GM23338 (cell line): ENCODE measurements around the gene AFTPH. TPM values are rescaled to one million over a fixed set of nuclear protein-coding genes. Genes with fewer than 3 reads are reported as not detected.
A peak's percentile ranks its signal among the peaks of the same experiment; 100 is the strongest.

ENCODE experiments used
- ATAC-seq: fragments of 200-7000 bp; cut with Tn5 transposase; 3 replicates; pipeline ENCODE4 v1.9.1; 2020
- DNase-seq: peaks from one replicate; pipeline ENCODE4 v3.0.0-alpha.2; 2015; ENCODE audit warnings: low spot score
- H2AFZ ChIP-seq: fragments of 200-600 bp; sonication (generic); 2 replicates; pipeline ENCODE4 v1.8.0; 2016; ENCODE audit warnings: antibody characterized with exemption, mild to moderate bottlenecking, moderate library complexity
- H3F3A ChIP-seq: fragments of 200-600 bp; sonication (generic); replicated peaks from 2 replicates; pipeline ENCODE4 v1.8.0; 2017; ENCODE audit warnings: antibody characterized with exemption, mixed run types, low read depth
- H3K27ac ChIP-seq: fragments of 200-600 bp; sonication (generic); 2 replicates; pipeline ENCODE4 v1.6.1; 2016; ENCODE audit warnings: low read depth
- H3K27me3 ChIP-seq: fragments of 200-600 bp; sonication (generic); 2 replicates; pipeline ENCODE4 v1.8.0; 2016; ENCODE audit warnings: mild to moderate bottlenecking, mixed run types, moderate library complexity; ENCODE audit not compliant: insufficient read depth
- H3K36me3 ChIP-seq: fragments of 200-600 bp; sonication (generic); 2 replicates; pipeline ENCODE4 v1.8.0; 2016; ENCODE audit warnings: mild to moderate bottlenecking; ENCODE audit not compliant: insufficient read depth
- H3K4me1 ChIP-seq: fragments of 200-600 bp; sonication (generic); 2 replicates; pipeline ENCODE4 v1.8.0; 2016; ENCODE audit warnings: mild to moderate bottlenecking, moderate library complexity; ENCODE audit not compliant: insufficient read depth
- H3K4me2 ChIP-seq: fragments of 200-600 bp; sonication (generic); 2 replicates; pipeline ENCODE4 v1.7.1; 2017; ENCODE audit warnings: mixed run types
- H3K4me3 ChIP-seq: fragments of 200-600 bp; sonication (generic); 2 replicates; pipeline ENCODE4 v1.6.1; 2016; ENCODE audit warnings: mixed run types
- H3K79me2 ChIP-seq: fragments of 200-600 bp; sonication (generic); replicated peaks from 2 replicates; pipeline ENCODE4 v1.8.0; 2017; ENCODE audit warnings: mild to moderate bottlenecking; ENCODE audit not compliant: insufficient read depth
- H3K9me2 ChIP-seq: fragments of 200-600 bp; sonication (generic); 2 replicates; pipeline ENCODE4 v1.8.0; 2017; ENCODE audit not compliant: insufficient read depth
- H4K20me1 ChIP-seq: fragments of 200-600 bp; sonication (generic); replicated peaks from 2 replicates; pipeline ENCODE4 v1.8.0; 2017; ENCODE audit warnings: mild to moderate bottlenecking; ENCODE audit not compliant: insufficient read depth
- H3K27ac Mint-ChIP-seq: 2 replicates; pipeline ENCODE4 v1.8.0; 2020; ENCODE audit warnings: inconsistent platforms, mild to moderate bottlenecking, moderate library complexity, mixed read lengths
- H3K27me3 Mint-ChIP-seq: 3 replicates; pipeline ENCODE4 v1.8.0; 2022; ENCODE audit warnings: low read depth, mild to moderate bottlenecking, moderate library complexity, mixed read lengths, inconsistent platforms; ENCODE audit not compliant: insufficient read depth, poor library complexity
- H3K36me3 Mint-ChIP-seq: 3 replicates; pipeline ENCODE4 v1.8.0; 2021; ENCODE audit warnings: low read depth, mild to moderate bottlenecking, inconsistent platforms, moderate library complexity, mixed read lengths
- H3K4me1 Mint-ChIP-seq: 3 replicates; pipeline ENCODE4 v1.8.0; 2020; ENCODE audit warnings: mild to moderate bottlenecking, inconsistent platforms, mixed read lengths
- H3K4me3 Mint-ChIP-seq: 3 replicates; pipeline ENCODE4 v1.8.0; 2021; ENCODE audit warnings: moderate library complexity, mild to moderate bottlenecking, inconsistent platforms, mixed read lengths
- H3K9me3 Mint-ChIP-seq: 3 replicates; pipeline ENCODE4 v1.8.0; 2020; ENCODE audit warnings: moderate library complexity, mild to moderate bottlenecking, inconsistent platforms, mixed read lengths
- CTCF ChIP-seq, 2 experiments: fragments of 200-600 bp in 1 of 2; sonication (generic) in 1 of 2; conservative IDR thresholded peaks; 2 replicates each; pipeline versions ENCODE4 v1.5.1 to v1.6.1; 2016 to 2017; ENCODE audit warnings: antibody characterized with exemption in 2 of 2, low read depth in 2 of 2, mild to moderate bottlenecking in 2 of 2, moderate library complexity in 1 of 2
- ETS1 ChIP-seq: IDR thresholded peaks from 2 replicates; pipeline ENCODE4 v1.6.1; 2016; ENCODE audit warnings: antibody characterized with exemption
- EZH2 ChIP-seq: fragments of 200-600 bp; sonication (generic); IDR thresholded peaks from one replicate; pipeline ENCODE4 v1.8.0; 2017; ENCODE audit warnings: antibody characterized with exemption, mild to moderate bottlenecking, low read depth; ENCODE audit not compliant: unreplicated experiment
- EZH2phosphoT487 ChIP-seq: fragments of 200-600 bp; sonication (generic); IDR thresholded peaks from one replicate; pipeline ENCODE4 v1.8.1; 2018; ENCODE audit warnings: antibody characterized with exemption; ENCODE audit not compliant: unreplicated experiment
- JUNB ChIP-seq: IDR thresholded peaks from one replicate; pipeline ENCODE4 v1.6.1; 2016; ENCODE audit warnings: antibody characterized with exemption; ENCODE audit not compliant: unreplicated experiment
- NANOG ChIP-seq: IDR thresholded peaks from 2 replicates; pipeline ENCODE4 v1.6.1; 2016; ENCODE audit warnings: antibody characterized with exemption, borderline replicate concordance
- POLR2AphosphoS5 ChIP-seq: IDR thresholded peaks from 2 replicates; pipeline ENCODE4 v1.6.1; 2016; ENCODE audit warnings: antibody characterized with exemption, low read depth
- REST ChIP-seq: IDR thresholded peaks from one replicate; pipeline ENCODE4 v1.6.1; 2018; ENCODE audit warnings: antibody characterized with exemption; ENCODE audit not compliant: unreplicated experiment
- STAT1 ChIP-seq: IDR thresholded peaks from one replicate; pipeline ENCODE4 v1.6.1; 2016; ENCODE audit warnings: antibody characterized with exemption; ENCODE audit not compliant: unreplicated experiment
- ZNF114 ChIP-seq: fragments of 250-450 bp; sonication (Bioruptor Pico); IDR thresholded peaks from 2 replicates; pipeline ENCODE4 v1.5.0; 2020; ENCODE audit warnings: mild to moderate bottlenecking, moderate library complexity
- ZNF331 ChIP-seq: fragments of 250-450 bp; sonication (Bioruptor Pico); IDR thresholded peaks from 2 replicates; pipeline ENCODE4 v1.5.0; 2020; ENCODE audit warnings: low read depth, mild to moderate bottlenecking, moderate library complexity
- ZNF462 ChIP-seq: fragments of 250-450 bp; sonication (Bioruptor Pico); IDR thresholded peaks from 2 replicates; pipeline ENCODE4 v1.5.0; 2020; ENCODE audit warnings: mild to moderate bottlenecking, moderate library complexity
- polyA plus RNA-seq: library from polyadenylated mRNA; unstranded; fragments of >200 nt; fragmentation: Nextera tagmentation; extraction: Ambion mirVana; gene quantifications from 2 replicates; pipeline ENCODE4 v1.2.1, GENCODE V29; 2016
- total RNA-seq: library from RNA; depleted of rRNA; stranded (reverse); fragments of >200 nt; shearing (Covaris generic); gene quantifications from 2 replicates; pipeline ENCODE4 v1.2.3, GENCODE V29; 2014

AFTPH gene
- total and polyA plus RNA-seq, 2 experiments from 2014 or later = 14.9 to 20.6 TPM

GRCh38 chr2:64607381-64608304, 83.5 kb downstream of the AFTPH start:
- H3K4me2 ChIP-seq = no peak overlapping the region
- ATAC-seq = no peak
- no peaks in the 10 kb centered on the region for H3F3A ChIP-seq
- Mint-ChIP-seq H3K36me3 (no peaks in the 10 kb centered on the region; the same call in 2 of the 3 replicates), H3K9me3 (peaks cover 7% of the 10 kb centered on the region; the same call in 2 of the 3 replicates), H3K27ac (no peak overlapping the region), H3K4me1 (peaks cover 4% of the 10 kb centered on the region; the same call in 2 of the 3 replicates), H3K27me3 (peaks cover 22% of the 10 kb centered on the region), H3K4me3 (peak overlapping the region; percentile 52; the same call in 2 of the 3 replicates)
- H3K27me3 ChIP-seq = peaks cover 26% of the 10 kb centered on the region
- no peak for TF ChIP-seq EZH2
- TF ChIP-seq EZH2phosphoT487 = no peak
- TF ChIP-seq POLR2AphosphoS5 = no peak
- TF ChIP-seq CTCF (conservative IDR thresholded peaks at IDR 0.05; ENCODE audit: low read depth in 2 of 2) = no peak
- no peak for TF ChIP-seq JUNB
- no peak for TF ChIP-seq REST
- TF ChIP-seq ETS1 = no peak
- no peak for TF ChIP-seq STAT1
- no peak for TF ChIP-seq ZNF114
- no peak for TF ChIP-seq NANOG
- TF ChIP-seq ZNF331 (CRISPR knock-in tag) = no peak
- no peak for TF ChIP-seq ZNF462
- no peaks in the 10 kb centered on the region for H3K36me3 ChIP-seq
- H3K27ac ChIP-seq = no peak overlapping the region
- H3K9me2 ChIP-seq = no peaks in the 10 kb centered on the region
- H3K79me2 ChIP-seq = no peaks in the 10 kb centered on the region
- no peaks in the 10 kb centered on the region for H4K20me1 ChIP-seq
- no peak overlapping the region for H3K4me3 ChIP-seq
- no peaks in the 10 kb centered on the region for H3K4me1 ChIP-seq
- H2AFZ ChIP-seq = no peak overlapping the region; the same call in 1 of the 2 replicates
- DNase-seq = no peak
